ENCODE results near the gene ACOT11. TPM values are rescaled to one million over a fixed set of nuclear protein-coding genes. Genes with fewer than 3 reads are reported as not detected.

Gene ACOT11
- polyA plus RNA-seq, 1 donor (not counting 4 experiments of a cell fraction or from before 2014, with no cell fraction given): 3.4 TPM

- H3K9me1 ChIP-seq (ENCODE audit: control insufficient read depth, extremely low read depth, insufficient read depth, low read length): no peaks in the 10 kb centered on the region
- H3K4me1 ChIP-seq (ENCODE audit: control insufficient read depth, extremely low read depth, insufficient read depth, low read length): peaks cover 20% of the 10 kb centered on the region
- H4K20me1 ChIP-seq (ENCODE audit: control insufficient read depth, extremely low read depth, insufficient read depth, low read length): no peaks in the 10 kb centered on the region
- H3K36me3 ChIP-seq (ENCODE audit: control insufficient read depth in 2 of 2, extremely low read depth in 1 of 2, insufficient read depth in 2 of 2, low read length in 2 of 2): no peaks in the 10 kb centered on the region
- no peaks in the 10 kb centered on the region for H3K27me3 ChIP-seq (ENCODE audit: control insufficient read depth, extremely low read depth, insufficient read depth, low read length)
- no peaks in the 10 kb centered on the region for H3K79me2 ChIP-seq (ENCODE audit: control insufficient read depth, insufficient read depth, low read length)
- no peaks in the 10 kb centered on the region for H3K9me3 ChIP-seq (ENCODE audit: control insufficient read depth, low read depth, low read length)
- H2AFZ ChIP-seq (ENCODE audit: control insufficient read depth, low read length): no peak overlapping the region
- no peak overlapping the region for H3K27ac ChIP-seq (ENCODE audit: control insufficient read depth, insufficient read depth, low read length)
- DNase-seq (ENCODE audit: low read depth, low spot score) (no peak), FAIRE-seq (no peak)
- H3K4me2 ChIP-seq (ENCODE audit: control insufficient read depth, extremely low read depth, insufficient read depth, low read depth, low read length): no peak overlapping the region
- H3K9ac ChIP-seq (ENCODE audit: control insufficient read depth, extremely low read depth, insufficient read depth, low read length): no peak overlapping the region
- TF ChIP-seq CTCF (optimal IDR thresholded peaks at IDR 0.05 in 1 of 3, IDR thresholded peaks at IDR 0.05 in 1 of 3, conservative IDR thresholded peaks at IDR 0.05 in 1 of 3; ENCODE audit: extremely low read depth in 1 of 3, insufficient read depth in 2 of 3, low read length in 3 of 3) (no peak), EZH2 (IDR thresholded peaks at IDR 0.05; ENCODE audit: low read length) (no peak)
- no peak overlapping the region for H3K4me3 ChIP-seq (ENCODE audit: control insufficient read depth in 2 of 3, extremely low read depth in 1 of 3, insufficient read depth in 2 of 3, low read depth in 1 of 3, low read length in 3 of 3)
- dilution Hi-C loops (cut with MboI; ENCODE audit: extremely low pct_ligation_motif_present, low sequenced_read_pairs): no loop called here
Measured at GRCh38 chr1:54546651-54547401, 1.2 kb upstream of the ACOT11 start.

- no peaks in the 10 kb centered on the region for H3K79me2 ChIP-seq (ENCODE audit: control insufficient read depth, insufficient read depth, low read length)
- no peaks in the 10 kb centered on the region for H4K20me1 ChIP-seq (ENCODE audit: control insufficient read depth, extremely low read depth, insufficient read depth, low read length)
- no peak for DNase-seq (ENCODE audit: low read depth, low spot score)
- H3K36me3 ChIP-seq (ENCODE audit: control insufficient read depth in 2 of 2, extremely low read depth in 1 of 2, insufficient read depth in 2 of 2, low read length in 2 of 2): no peaks in the 10 kb centered on the region
- dilution Hi-C loops (cut with MboI; ENCODE audit: extremely low pct_ligation_motif_present, low sequenced_read_pairs): no loop called here
- no peaks in the 10 kb centered on the region for H3K9me1 ChIP-seq (ENCODE audit: control insufficient read depth, extremely low read depth, insufficient read depth, low read length)
- no peak overlapping the region for H3K27ac ChIP-seq (ENCODE audit: control insufficient read depth, insufficient read depth, low read length)
- no peaks in the 10 kb centered on the region for H3K9me3 ChIP-seq (ENCODE audit: control insufficient read depth, low read depth, low read length)
- no peak overlapping the region for H3K9ac ChIP-seq (ENCODE audit: control insufficient read depth, extremely low read depth, insufficient read depth, low read length)
- TF ChIP-seq CTCF (optimal IDR thresholded peaks at IDR 0.05 in 1 of 3, IDR thresholded peaks at IDR 0.05 in 1 of 3, conservative IDR thresholded peaks at IDR 0.05 in 1 of 3; ENCODE audit: extremely low read depth in 1 of 3, insufficient read depth in 2 of 3, low read length in 3 of 3) (no peak), EZH2 (IDR thresholded peaks at IDR 0.05; ENCODE audit: low read length) (no peak)
- no peaks in the 10 kb centered on the region for H3K27me3 ChIP-seq (ENCODE audit: control insufficient read depth, extremely low read depth, insufficient read depth, low read length)
- no peak overlapping the region for H3K4me2 ChIP-seq (ENCODE audit: control insufficient read depth, extremely low read depth, insufficient read depth, low read depth, low read length)
- no peak overlapping the region for H2AFZ ChIP-seq (ENCODE audit: control insufficient read depth, low read length)
- H3K4me3 ChIP-seq (ENCODE audit: control insufficient read depth in 2 of 3, extremely low read depth in 1 of 3, insufficient read depth in 2 of 3, low read depth in 1 of 3, low read length in 3 of 3): no peak overlapping the region
- no peak for FAIRE-seq
- H3K4me1 ChIP-seq (ENCODE audit: control insufficient read depth, extremely low read depth, insufficient read depth, low read length): peaks cover 8% of the 10 kb centered on the region
Measured at GRCh38 chr1:54548389-54549044, 489 bp downstream of the ACOT11 start.
